GM19240 (cell line): ENCODE data around the gene DSTN.

Experiments
- DNase-seq: peaks from one replicate; pipeline ENCODE4 v3.0.0; 2011; ENCODE audit warnings: low spot score; ENCODE audit not compliant: insufficient read length

The DSTN gene

GRCh38 chr20:17636523-17637412, 66.9 kb downstream of the DSTN start:
- DNase-seq = no peak

- no peak for DNase-seq
Observed at GRCh38 chr20:17637413-17637780, 67.5 kb downstream of the DSTN start.

GRCh38 chr20:17637985-17638640, 68.2 kb downstream of the DSTN start:
- DNase-seq = no peak

GRCh38 chr20:17638835-17639407, 69.0 kb downstream of the DSTN start:
- DNase-seq = no peak

- no peak for DNase-seq
Observed at GRCh38 chr20:17640146-17640874, 70.4 kb downstream of the DSTN start.

GRCh38 chr20:17640875-17641378, 71.1 kb downstream of the DSTN start:
- DNase-seq = no peak

GRCh38 chr20:17641520-17641964, 71.7 kb downstream of the DSTN start:
- no peak for DNase-seq

- DNase-seq = no peak
Observed at GRCh38 chr20:17641993-17642392, 72.1 kb downstream of the DSTN start.

GRCh38 chr20:17642404-17643269, 72.8 kb downstream of the DSTN start:
- DNase-seq = no peak

GRCh38 chr20:17643531-17644188, 73.8 kb downstream of the DSTN start:
- DNase-seq = no peak

- DNase-seq = no peak
Observed at GRCh38 chr20:17644451-17644850, 74.6 kb downstream of the DSTN start.

GRCh38 chr20:17645010-17645409, 75.1 kb downstream of the DSTN start:
- no peak for DNase-seq

- no peak for DNase-seq
Observed at GRCh38 chr20:17645546-17646208, 75.8 kb downstream of the DSTN start.

- DNase-seq = no peak
Observed at GRCh38 chr20:17646209-17646960, 76.5 kb downstream of the DSTN start.

- DNase-seq = no peak
Observed at GRCh38 chr20:17646961-17647301, 77.1 kb downstream of the DSTN start.

GRCh38 chr20:17647391-17648314, 77.8 kb downstream of the DSTN start:
- DNase-seq = no peak

- DNase-seq = no peak
Observed at GRCh38 chr20:17648315-17648646, 78.4 kb downstream of the DSTN start.
